Loucy (cell line): ENCODE measurements around the gene ENTPD7.

Experiments
- H2AFZ ChIP-seq: fragments of 200-600 bp; sonication (generic); 2 replicates; pipeline ENCODE4 v1.6.0; 2016; ENCODE audit warnings: antibody characterized with exemption, mild to moderate bottlenecking, low read length, moderate library complexity
- H3F3A ChIP-seq: fragments of 200-600 bp; 2 replicates; pipeline ENCODE4 v1.6.0; 2016; ENCODE audit warnings: antibody characterized with exemption, low read depth, mild to moderate bottlenecking
- H3K27me3 ChIP-seq: fragments of 200-600 bp; sonication (generic); 2 replicates; pipeline ENCODE4 v1.6.1; 2014; ENCODE audit warnings: low read length, mild to moderate bottlenecking; ENCODE audit not compliant: insufficient read depth, poor library complexity, severe bottlenecking
- H3K36me3 ChIP-seq: fragments of 200-600 bp; sonication (generic); 2 replicates; pipeline ENCODE4 v1.6.1; 2016; ENCODE audit warnings: low read length; ENCODE audit not compliant: insufficient read depth
- H3K4me1 ChIP-seq: fragments of 200-600 bp; sonication (generic); 2 replicates; pipeline ENCODE4 v1.5.1; 2014; ENCODE audit warnings: low read length, mild to moderate bottlenecking; ENCODE audit not compliant: insufficient read depth, poor library complexity, severe bottlenecking
- H3K4me2 ChIP-seq: fragments of 200-600 bp; sonication (generic); 2 replicates; pipeline ENCODE4 v1.6.0; 2014; ENCODE audit warnings: antibody characterized with exemption, low read length, low read depth, mild to moderate bottlenecking; ENCODE audit not compliant: poor library complexity, severe bottlenecking
- H3K4me3 ChIP-seq: fragments of 200-600 bp; sonication (generic); 2 replicates; pipeline ENCODE4 v1.5.1; 2014; ENCODE audit warnings: low read length, mild to moderate bottlenecking, mixed read lengths; ENCODE audit not compliant: poor library complexity, severe bottlenecking
- H3K79me2 ChIP-seq: fragments of 200-600 bp; sonication (generic); 2 replicates; pipeline ENCODE4 v1.6.1; 2014; ENCODE audit warnings: low read length; ENCODE audit not compliant: insufficient read depth
- H3K9ac ChIP-seq: fragments of 200-600 bp; sonication (generic); 2 replicates; pipeline ENCODE4 v1.6.0; 2014; ENCODE audit warnings: mild to moderate bottlenecking, low read depth, low read length, moderate library complexity; ENCODE audit not compliant: poor library complexity, severe bottlenecking
- H3K9me2 ChIP-seq: fragments of 200-600 bp; sonication (generic); replicated peaks from 2 replicates; pipeline ENCODE4 v1.6.1; 2016; ENCODE audit warnings: low read depth, low read length, mixed read lengths
- H3K9me3 ChIP-seq: fragments of 200-600 bp; sonication (generic); 2 replicates; pipeline ENCODE4 v1.6.1; 2014; ENCODE audit warnings: mild to moderate bottlenecking, antibody characterized with exemption, low read length, low read depth; ENCODE audit not compliant: insufficient read depth
- H4K20me1 ChIP-seq: fragments of 200-600 bp; sonication (generic); 2 replicates; pipeline ENCODE4 v1.6.0; 2014; ENCODE audit warnings: antibody characterized with exemption, low read length, mild to moderate bottlenecking; ENCODE audit not compliant: insufficient read depth, poor library complexity, severe bottlenecking
- CTCF ChIP-seq: fragments of 200-600 bp; sonication (generic); conservative IDR thresholded peaks from 2 replicates; pipeline ENCODE4 v1.5.1; 2014; ENCODE audit warnings: mild to moderate bottlenecking, antibody characterized with exemption, low read length
- EZH2phosphoT487 ChIP-seq: fragments of 200-600 bp; IDR thresholded peaks from 2 replicates; pipeline ENCODE4 v1.6.1; 2018; ENCODE audit warnings: antibody characterized with exemption, mild to moderate bottlenecking, moderate library complexity, borderline replicate concordance

ENTPD7 gene

GRCh38 chr10:99654390-99655175, 4.7 kb upstream of the ENTPD7 start:
- Histone ChIP-seq H3K9ac (no peak overlapping the region), H3K4me1 (peaks cover 5% of the 10 kb centered on the region), H4K20me1 (no peaks in the 10 kb centered on the region), H2AFZ (no peak overlapping the region), H3K79me2 (no peaks in the 10 kb centered on the region), H3K9me3 (no peaks in the 10 kb centered on the region), H3K4me3 (no peak overlapping the region), H3K36me3 (no peaks in the 10 kb centered on the region), H3K9me2 (no peaks in the 10 kb centered on the region), H3K4me2 (no peak overlapping the region), H3K27me3 (peaks cover 3% of the 10 kb centered on the region), H3F3A (peaks cover 5% of the 10 kb centered on the region; the same call in 1 of the 2 replicates)
- TF ChIP-seq CTCF: no peak
- no peak for TF ChIP-seq EZH2phosphoT487

GRCh38 chr10:99656199-99657064, 2.9 kb upstream of the ENTPD7 start:
- H2AFZ ChIP-seq: no peak overlapping the region
- H3K9me3 ChIP-seq: no peaks in the 10 kb centered on the region
- no peaks in the 10 kb centered on the region for H3K79me2 ChIP-seq
- H3F3A ChIP-seq: peaks cover 5% of the 10 kb centered on the region; the same call in 1 of the 2 replicates
- no peak overlapping the region for H3K9ac ChIP-seq
- peaks cover 3% of the 10 kb centered on the region for H3K27me3 ChIP-seq
- TF ChIP-seq EZH2phosphoT487 (no peak), CTCF (no peak)
- no peaks in the 10 kb centered on the region for H4K20me1 ChIP-seq
- no peaks in the 10 kb centered on the region for H3K36me3 ChIP-seq
- H3K9me2 ChIP-seq: no peaks in the 10 kb centered on the region
- H3K4me2 ChIP-seq: no peak overlapping the region
- H3K4me1 ChIP-seq: peaks cover 15% of the 10 kb centered on the region
- H3K4me3 ChIP-seq: no peak overlapping the region

DNA sequence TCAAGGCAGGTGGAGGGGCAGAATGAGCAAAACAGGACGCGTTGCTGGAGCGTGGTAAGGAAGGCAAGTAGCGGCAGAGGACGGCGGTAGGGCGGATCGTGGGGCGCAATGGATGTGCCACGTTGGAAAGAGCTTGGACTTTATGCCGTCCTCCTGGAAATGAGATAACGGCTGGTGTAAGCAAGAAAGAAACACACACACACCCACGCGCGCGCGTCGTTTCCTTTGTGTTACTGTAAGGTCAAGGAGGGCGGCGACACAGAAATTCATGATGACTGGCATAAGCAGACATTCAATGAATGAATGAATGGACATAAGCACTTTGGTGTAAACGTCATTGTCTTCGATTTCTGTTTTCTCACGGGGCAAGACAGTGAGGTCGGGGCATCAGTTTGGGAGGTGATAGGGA, 683 bp upstream of the ENTPD7 start:
- Histone ChIP-seq H3K4me1 (peaks cover 23% of the 10 kb centered on the region), H3K4me3 (peak overlapping the region; percentile 85), H3K36me3 (no peaks in the 10 kb centered on the region), H3K9me2 (no peaks in the 10 kb centered on the region), H3K79me2 (no peaks in the 10 kb centered on the region), H3K4me2 (peak overlapping the region; percentile 88), H3K27me3 (peaks cover 3% of the 10 kb centered on the region), H3K9me3 (no peaks in the 10 kb centered on the region), H4K20me1 (no peaks in the 10 kb centered on the region), H3K9ac (peak overlapping the region; percentile 75), H3F3A (peaks cover 5% of the 10 kb centered on the region; the same call in 1 of the 2 replicates), H2AFZ (peak overlapping the region; percentile 93)
- TF ChIP-seq EZH2phosphoT487: no peak
- no peak for TF ChIP-seq CTCF
